NCI-H2107 treated with DMSO at 0.1 percent for 48 hours (cell line): ENCODE results near the gene DNAJC21.
"Not testable (repeated sequence)": the region's sequence is repeated elsewhere in the genome, so short reads cannot be mapped to it uniquely, and the experiment has no call there.

Experiments used
- DNase-seq: peaks from one replicate; lab custom pipeline; 2025; ENCODE audit not compliant: unreplicated experiment; lab: John Stamatoyannopoulos, UW

DNAJC21 gene

GRCh38 chr5:34923256-34923655 is 6.1 kb upstream of the DNAJC21 start:
- not testable (repeated sequence) for DNase-seq

GRCh38 chr5:34923694-34924461 is 5.5 kb upstream of the DNAJC21 start:
- no peak for DNase-seq

GRCh38 chr5:34924462-34924765 is 4.9 kb upstream of the DNAJC21 start:
- DNase-seq = no peak

GRCh38 chr5:34926318-34926888 is 3.0 kb upstream of the DNAJC21 start:
- DNase-seq = no peak

GRCh38 chr5:34927785-34928184 is 1.6 kb upstream of the DNAJC21 start:
- DNase-seq = no peak

- no peak for DNase-seq
Measured at GRCh38 chr5:34928267-34928666, 1.1 kb upstream of the DNAJC21 start.

- DNase-seq = peak; percentile 39
Measured at GRCh38 chr5:34929720-34930461, 532 bp downstream of the DNAJC21 start.

GRCh38 chr5:34930462-34930844 is 1.1 kb downstream of the DNAJC21 start:
- no peak for DNase-seq

GRCh38 chr5:34930870-34931269 is 1.5 kb downstream of the DNAJC21 start:
- DNase-seq = no peak

GRCh38 chr5:34932947-34933346 is 3.6 kb downstream of the DNAJC21 start:
- no peak for DNase-seq

- DNase-seq = no peak
Measured at GRCh38 chr5:34941936-34942335, 12.6 kb downstream of the DNAJC21 start.

GRCh38 chr5:34944044-34944443 is 14.7 kb downstream of the DNAJC21 start:
- no peak for DNase-seq

- DNase-seq = no peak
Measured at GRCh38 chr5:34944460-34945047, 15.2 kb downstream of the DNAJC21 start.

- DNase-seq = no peak
Measured at GRCh38 chr5:34957321-34957720, 28.0 kb downstream of the DNAJC21 start.

GRCh38 chr5:34957857-34958690 is 28.7 kb downstream of the DNAJC21 start:
- no peak for DNase-seq

- no peak for DNase-seq
Measured at GRCh38 chr5:34959323-34959722, 30.0 kb downstream of the DNAJC21 start.

GRCh38 chr5:34967540-34967939 is 38.2 kb downstream of the DNAJC21 start:
- DNase-seq = no peak

- no peak for DNase-seq
Measured at GRCh38 chr5:34968258-34968657, 38.9 kb downstream of the DNAJC21 start.

- no peak for DNase-seq
Measured at GRCh38 chr5:34970552-34970951, 41.2 kb downstream of the DNAJC21 start.

- not testable (repeated sequence) for DNase-seq
Measured at GRCh38 chr5:34971655-34972054, 42.3 kb downstream of the DNAJC21 start.

GRCh38 chr5:34976347-34976746 is 47.0 kb downstream of the DNAJC21 start:
- no peak for DNase-seq
